RPMI7951 (cell line): ENCODE results near the gene GPR132. TPM values are rescaled to one million over a fixed set of nuclear protein-coding genes. Genes with fewer than 3 reads are reported as not detected.
"Not testable (repeated sequence)": the region's sequence is repeated elsewhere in the genome, so short reads cannot be mapped to it uniquely, and the experiment has no call there.

Source experiments
- DNase-seq: peaks from one replicate; pipeline ENCODE4 v3.0.0-alpha.2; 2012; ENCODE audit warnings: low read depth
- total RNA-seq: library from RNA; depleted of rRNA; stranded (reverse); fragments of >200 nt; shearing (Covaris generic); gene quantifications from 2 replicates; pipeline ENCODE4 v1.2.3, GENCODE V29; 2014

GPR132 gene
- total RNA-seq, 1 experiment from 2014 or later: under 0.01 TPM

DNA sequence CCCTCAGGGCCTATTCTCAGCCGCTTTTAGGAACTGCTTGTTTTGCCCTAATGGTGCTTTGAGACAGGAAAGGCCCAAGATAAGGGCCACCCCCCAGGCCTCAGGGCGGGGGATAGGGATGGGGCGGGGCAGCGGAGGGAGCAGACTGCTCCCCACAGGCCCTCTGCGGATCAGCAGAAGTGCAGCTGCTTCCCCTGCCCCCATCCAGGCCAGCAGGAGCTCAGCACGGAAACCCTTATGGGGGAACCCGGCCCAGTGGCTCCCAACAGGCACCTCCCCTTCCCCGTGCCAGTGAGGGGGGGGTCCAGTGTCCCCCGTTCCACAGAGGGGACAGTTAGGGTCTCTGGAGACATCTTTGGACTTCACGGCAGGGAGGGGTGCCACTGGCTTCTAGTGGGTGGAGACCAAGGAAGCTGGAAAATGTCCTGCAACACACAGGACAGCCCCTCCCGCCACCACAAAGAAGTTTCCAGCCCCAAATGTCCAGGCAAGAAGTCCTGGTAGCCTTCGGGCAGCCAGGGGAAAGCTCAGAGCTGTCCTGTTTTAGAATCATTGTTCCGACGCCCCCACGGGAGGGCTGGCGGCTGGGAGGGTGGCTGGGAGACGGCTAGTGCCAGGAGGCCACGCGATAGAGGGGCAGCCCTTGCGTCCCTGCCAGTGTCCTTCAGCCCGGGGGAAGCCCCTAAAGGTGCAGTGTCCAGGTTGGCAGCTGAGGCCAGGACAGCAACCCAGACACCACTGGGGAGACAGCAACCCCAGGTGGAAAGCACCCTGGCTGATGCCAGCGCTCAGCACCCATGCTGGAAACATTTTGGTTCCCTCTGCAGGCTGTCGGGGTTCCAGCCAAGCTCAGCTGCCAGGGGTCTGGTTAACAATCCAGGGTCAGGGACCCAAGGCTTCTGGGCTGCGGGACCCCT is 10.4 kb upstream of the GPR132 start:
- no peak for DNase-seq

GRCh38 chr14:105074601-105075053 is 9.4 kb upstream of the GPR132 start:
- no peak for DNase-seq

- no peak for DNase-seq
These were observed 8.7 kb upstream of the GPR132 start for GRCh38 chr14:105073720-105074600.

DNA sequence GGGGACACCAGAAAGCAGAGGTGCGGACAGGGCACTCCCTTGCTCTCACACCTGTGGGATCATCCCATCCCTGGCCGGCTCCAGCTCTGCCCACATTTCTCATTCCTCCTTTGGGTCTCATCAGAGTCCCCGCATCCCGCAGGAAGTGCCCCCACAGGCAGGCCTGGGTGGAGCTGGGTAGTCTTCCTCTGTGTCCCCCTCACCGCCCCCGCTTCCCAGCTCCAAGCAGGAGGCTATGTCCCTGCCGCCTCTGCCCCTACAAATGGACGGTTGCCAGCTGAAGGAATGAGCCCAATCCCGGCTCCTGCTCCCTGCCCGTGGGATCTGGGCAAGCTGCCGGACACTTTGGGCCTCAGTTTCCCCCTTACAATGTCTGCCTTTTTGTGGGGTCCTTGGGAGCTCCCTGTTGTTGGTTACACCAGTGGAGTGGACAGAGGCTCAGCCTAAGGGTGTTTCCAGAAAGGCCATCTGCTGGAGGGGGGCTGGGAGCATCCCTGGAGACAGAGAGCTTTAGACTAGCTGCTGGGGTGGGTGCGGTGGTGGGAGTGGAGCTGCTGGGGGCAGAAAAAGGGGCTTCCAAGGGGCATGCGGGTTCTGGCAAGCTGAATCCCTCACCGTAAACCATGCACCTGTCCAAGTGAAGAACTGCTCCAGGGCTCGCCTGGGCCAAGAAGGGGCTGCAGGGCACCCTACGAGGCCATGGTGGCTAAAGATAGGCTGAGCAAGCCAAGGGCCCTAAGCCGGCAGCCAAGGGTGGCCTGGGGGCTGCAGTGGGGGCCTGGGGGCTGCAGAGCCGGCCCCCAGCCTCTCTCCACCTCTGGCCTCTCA is 7.9 kb upstream of the GPR132 start:
- DNase-seq: no peak

- no peak for DNase-seq
These were observed 7.2 kb upstream of the GPR132 start for GRCh38 chr14:105072381-105072861.

DNA sequence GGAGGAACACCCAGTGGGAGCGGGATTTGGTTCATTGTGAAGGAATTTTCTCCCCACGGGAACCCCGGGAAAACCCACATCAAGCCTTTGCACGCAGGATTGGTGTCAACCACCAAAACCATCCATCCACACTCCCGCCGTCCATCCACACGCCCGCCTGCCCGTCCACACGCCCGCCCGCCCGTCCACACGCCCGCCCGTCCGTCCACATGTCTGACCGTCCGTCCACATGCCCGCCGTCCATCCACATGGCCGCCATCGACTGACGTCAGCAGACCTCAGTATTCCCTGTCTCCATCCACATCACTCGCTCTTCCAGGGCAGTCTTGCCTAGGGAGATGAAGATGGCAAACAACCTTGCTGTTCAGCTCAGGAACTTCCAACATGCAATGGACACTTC is 6.7 kb upstream of the GPR132 start:
- no peak for DNase-seq

- DNase-seq: no peak
These were observed 6.1 kb upstream of the GPR132 start for GRCh38 chr14:105071326-105071725.

DNA sequence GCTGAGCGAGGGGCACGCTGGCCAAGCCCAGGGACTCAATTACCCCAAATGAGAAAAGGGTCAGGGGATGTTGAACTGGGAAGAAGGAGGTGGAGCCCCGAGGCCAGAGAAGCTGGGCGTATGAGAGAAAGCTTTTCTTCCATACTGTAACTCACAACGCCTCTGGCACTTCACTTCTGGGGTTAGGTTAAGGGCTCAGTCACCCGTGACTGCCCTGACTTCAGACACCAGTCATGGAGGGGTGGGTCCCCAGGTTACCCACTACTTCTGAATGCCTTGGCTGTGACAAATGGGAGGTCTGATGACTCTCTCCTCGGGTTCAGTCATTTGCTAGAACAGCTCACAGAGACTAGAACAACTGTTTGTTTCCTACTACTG is 5.5 kb upstream of the GPR132 start:
- DNase-seq: no peak

DNA sequence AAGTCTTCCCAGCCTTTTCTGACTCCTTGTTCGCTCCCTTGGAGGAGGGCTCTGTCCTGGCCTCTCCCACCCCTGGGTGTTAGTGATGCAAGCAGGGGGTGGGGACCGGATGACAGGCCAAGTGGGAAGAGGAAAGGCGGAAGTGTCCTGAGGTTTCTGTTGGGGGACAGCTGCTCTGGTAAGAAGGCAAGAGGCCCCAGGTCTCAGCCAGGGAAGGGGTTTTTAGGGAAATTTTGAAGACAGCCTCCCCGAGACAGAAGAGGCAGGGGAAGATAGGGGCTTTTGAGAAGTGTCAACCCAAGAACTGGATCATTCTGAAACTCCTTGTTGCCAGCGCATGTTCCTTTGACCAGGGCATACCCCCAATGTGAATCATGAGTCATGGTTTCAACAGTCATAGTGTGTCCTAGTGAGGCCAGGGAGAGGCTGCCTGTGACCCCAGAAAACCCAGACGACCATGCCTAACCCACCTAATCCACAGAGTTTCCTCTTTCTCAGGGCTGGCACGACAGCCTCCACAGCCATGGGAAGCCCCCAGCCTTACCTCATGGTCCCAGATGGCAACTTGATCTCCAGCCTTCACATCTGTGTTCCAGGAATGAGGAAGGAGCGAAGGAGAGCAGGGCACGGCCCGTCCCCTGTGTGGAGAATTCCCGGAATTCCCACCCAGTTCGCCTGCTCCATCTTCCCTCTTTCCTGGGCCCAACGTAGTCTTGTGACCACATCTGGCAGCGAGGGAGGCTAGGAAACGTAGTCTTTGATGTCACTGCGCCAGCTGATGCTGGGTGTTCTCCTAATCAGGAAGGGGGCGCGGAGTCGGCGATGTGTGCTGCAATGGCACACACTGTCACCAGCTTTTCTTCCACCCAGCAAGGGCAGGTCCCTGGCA is 4.9 kb upstream of the GPR132 start:
- peak; percentile 40 for DNase-seq

- no peak for DNase-seq
These were observed 4.3 kb upstream of the GPR132 start for GRCh38 chr14:105069522-105069870.

DNA sequence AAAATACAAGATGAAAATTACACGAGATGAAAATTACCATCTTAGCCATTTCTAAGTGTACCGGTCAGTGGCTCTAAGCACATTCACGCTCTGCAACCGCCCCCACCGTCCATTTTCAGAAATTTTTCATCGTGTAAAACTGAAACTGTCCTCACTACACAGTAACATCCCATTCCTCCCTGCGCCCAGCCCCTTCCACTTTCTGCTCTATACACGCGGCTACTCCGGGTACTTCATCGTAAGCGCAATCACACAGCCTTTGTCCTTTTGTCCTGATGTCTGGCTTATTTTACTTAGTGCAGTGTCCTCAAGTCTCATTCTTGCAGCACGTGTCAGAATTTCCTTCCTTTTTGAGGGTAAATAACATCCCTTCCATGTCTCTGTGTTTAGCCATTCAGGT is 3.6 kb upstream of the GPR132 start:
- no peak for DNase-seq

DNA sequence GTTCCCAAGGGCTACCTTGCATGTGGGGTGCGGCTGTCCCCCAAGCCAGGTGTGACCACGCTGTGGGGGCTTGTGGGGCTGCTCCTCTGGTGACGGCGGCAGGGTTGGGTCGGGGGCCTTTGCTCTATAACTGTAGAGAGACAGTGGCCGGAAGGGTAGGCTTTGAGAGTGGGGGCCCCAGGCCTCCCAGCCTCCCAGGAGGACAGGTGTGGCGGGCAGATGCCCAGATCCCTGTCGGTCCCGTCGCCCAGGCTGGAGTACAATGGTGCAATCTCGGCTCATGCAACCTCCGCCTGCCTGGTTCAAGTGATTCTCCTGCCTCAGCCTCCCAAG is 2.7 kb upstream of the GPR132 start:
- DNase-seq: no peak

- no peak for DNase-seq
These were observed 2.1 kb upstream of the GPR132 start for GRCh38 chr14:105067140-105067968.

- DNase-seq: no peak
These were observed 1.2 kb upstream of the GPR132 start for GRCh38 chr14:105066240-105067071.

- no peak for DNase-seq
These were observed 498 bp downstream of the GPR132 start for GRCh38 chr14:105064721-105065143.

GRCh38 chr14:105064001-105064400 is 1.2 kb downstream of the GPR132 start:
- no peak for DNase-seq

GRCh38 chr14:105063506-105063905 is 1.7 kb downstream of the GPR132 start:
- not testable (repeated sequence) for DNase-seq

GRCh38 chr14:105063056-105063455 is 2.2 kb downstream of the GPR132 start:
- DNase-seq: no peak

GRCh38 chr14:105062048-105062433 is 3.2 kb downstream of the GPR132 start:
- no peak for DNase-seq
